Measurements from ENCODE around the gene TSPAN14.
"Not testable (repeated sequence)": the region's sequence is repeated elsewhere in the genome, so short reads cannot be mapped to it uniquely, and the experiment has no call there.

Gene TSPAN14

GRCh38 chr10:80473692-80474596, 19.8 kb downstream of the TSPAN14 start:
- peak overlapping the region; percentile 99; the same call in 1 of the 2 replicates for H3K27ac ChIP-seq
- TF ChIP-seq CTCF (conservative IDR thresholded peaks at IDR 0.05) = no peak

GRCh38 chr10:80474597-80474910, 20.4 kb downstream of the TSPAN14 start:
- H3K27ac ChIP-seq = 0 out of 2 replicates have a peak overlapping the region, but pooled peaks have one; percentile 5

GRCh38 chr10:80474941-80475340, 20.8 kb downstream of the TSPAN14 start:
- peak overlapping the region; percentile 5; the same call in 1 of the 2 replicates for H3K27ac ChIP-seq
- TF ChIP-seq CTCF (conservative IDR thresholded peaks at IDR 0.05) = no peak

More at GRCh38 chr10:80474597-80474910, 20.4 kb downstream of the TSPAN14 start:
- no peak for TF ChIP-seq CTCF (conservative IDR thresholded peaks at IDR 0.05)

GRCh38 chr10:80475641-80476040, 21.5 kb downstream of the TSPAN14 start:
- not testable (repeated sequence) for H3K27ac ChIP-seq

- no peak for TF ChIP-seq CTCF (conservative IDR thresholded peaks at IDR 0.05)
- H3K27ac ChIP-seq = no peak overlapping the region
These were observed 22.6 kb downstream of the TSPAN14 start for GRCh38 chr10:80476685-80477084.

GRCh38 chr10:80477813-80478212, 23.7 kb downstream of the TSPAN14 start:
- no peak for TF ChIP-seq CTCF (conservative IDR thresholded peaks at IDR 0.05)

GRCh38 chr10:80480373-80480772, 26.3 kb downstream of the TSPAN14 start:
- H3K27ac ChIP-seq = not testable (repeated sequence)

More at GRCh38 chr10:80477813-80478212, 23.7 kb downstream of the TSPAN14 start:
- no peak overlapping the region for H3K27ac ChIP-seq

GRCh38 chr10:80480852-80481251, 26.7 kb downstream of the TSPAN14 start:
- no peak overlapping the region for H3K27ac ChIP-seq
- TF ChIP-seq CTCF (conservative IDR thresholded peaks at IDR 0.05) = no peak

Data from VCaP (cell line).